HG02852 (cell line): ENCODE results near the gene C8G.

ENCODE experiments used
- ATAC-seq: cut with Tn5 transposase; IDR thresholded peaks from one replicate; pipeline ENCODE4 v1.9.1; 2021; ENCODE audit warnings: mild to moderate bottlenecking, moderate library complexity; ENCODE audit not compliant: unreplicated experiment

Gene C8G

DNA sequence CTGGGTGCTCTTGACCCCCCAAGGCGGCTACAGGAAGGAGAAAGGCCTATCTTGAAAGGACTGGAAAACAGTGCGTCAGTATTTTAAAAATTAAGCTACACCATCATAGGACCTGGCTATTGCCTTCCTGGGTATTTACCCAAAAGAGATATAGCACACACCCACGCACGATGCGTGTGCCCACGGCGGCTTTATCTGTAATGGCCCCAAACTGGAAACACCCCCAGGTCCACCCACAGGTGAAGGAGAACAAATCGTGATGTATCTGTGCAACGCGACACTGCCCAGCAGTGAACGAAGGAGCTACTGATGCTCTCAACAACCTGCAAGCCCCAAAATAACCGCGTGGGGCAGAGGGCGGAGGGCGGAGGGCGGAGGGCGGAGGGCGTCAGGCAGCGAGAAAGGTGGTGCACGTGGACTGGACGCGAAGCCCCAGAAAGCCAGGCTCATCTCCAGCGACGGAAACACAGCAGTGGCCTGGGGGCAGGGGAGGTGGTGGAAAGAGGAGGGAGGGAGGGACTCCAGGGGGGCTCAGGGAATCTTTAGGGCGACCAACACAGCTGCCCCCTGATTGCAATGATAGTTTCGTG lies 19.9 kb downstream of the C8G start:
- no peak for ATAC-seq

DNA sequence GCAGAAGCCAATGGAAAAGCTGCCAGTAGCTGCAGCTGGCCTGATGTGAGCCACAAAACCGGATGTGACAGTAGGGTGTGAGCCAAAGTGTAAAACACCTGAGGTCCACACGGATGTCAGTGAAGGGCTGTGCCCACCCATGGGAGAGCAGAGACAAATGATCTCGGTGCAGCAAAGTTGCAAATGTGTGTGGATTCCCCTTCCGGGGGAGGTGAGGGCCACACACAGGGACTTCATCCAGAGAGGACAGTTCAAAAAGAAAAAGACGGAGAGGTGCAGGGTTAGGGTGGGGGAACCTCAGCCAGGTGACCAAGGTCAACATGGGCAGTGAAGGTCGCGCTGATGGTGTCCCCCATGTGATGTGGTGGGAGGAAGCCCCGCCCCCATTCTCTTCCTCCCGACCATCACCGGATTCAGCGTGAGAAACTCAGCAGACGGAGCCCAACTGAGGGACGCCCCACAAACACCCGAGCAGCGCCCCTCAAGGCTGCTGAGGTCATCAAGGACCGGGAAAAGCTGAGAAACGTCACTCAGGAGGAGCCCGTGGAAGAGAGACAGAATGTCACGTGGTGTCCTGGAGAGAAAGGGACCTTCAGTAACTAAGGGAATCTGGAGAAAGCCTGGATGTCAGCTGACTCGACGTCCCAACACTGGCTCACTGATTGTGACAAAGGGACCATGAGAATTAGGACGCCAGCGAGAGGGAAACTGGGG lies 20.9 kb downstream of the C8G start:
- ATAC-seq: no peak

DNA sequence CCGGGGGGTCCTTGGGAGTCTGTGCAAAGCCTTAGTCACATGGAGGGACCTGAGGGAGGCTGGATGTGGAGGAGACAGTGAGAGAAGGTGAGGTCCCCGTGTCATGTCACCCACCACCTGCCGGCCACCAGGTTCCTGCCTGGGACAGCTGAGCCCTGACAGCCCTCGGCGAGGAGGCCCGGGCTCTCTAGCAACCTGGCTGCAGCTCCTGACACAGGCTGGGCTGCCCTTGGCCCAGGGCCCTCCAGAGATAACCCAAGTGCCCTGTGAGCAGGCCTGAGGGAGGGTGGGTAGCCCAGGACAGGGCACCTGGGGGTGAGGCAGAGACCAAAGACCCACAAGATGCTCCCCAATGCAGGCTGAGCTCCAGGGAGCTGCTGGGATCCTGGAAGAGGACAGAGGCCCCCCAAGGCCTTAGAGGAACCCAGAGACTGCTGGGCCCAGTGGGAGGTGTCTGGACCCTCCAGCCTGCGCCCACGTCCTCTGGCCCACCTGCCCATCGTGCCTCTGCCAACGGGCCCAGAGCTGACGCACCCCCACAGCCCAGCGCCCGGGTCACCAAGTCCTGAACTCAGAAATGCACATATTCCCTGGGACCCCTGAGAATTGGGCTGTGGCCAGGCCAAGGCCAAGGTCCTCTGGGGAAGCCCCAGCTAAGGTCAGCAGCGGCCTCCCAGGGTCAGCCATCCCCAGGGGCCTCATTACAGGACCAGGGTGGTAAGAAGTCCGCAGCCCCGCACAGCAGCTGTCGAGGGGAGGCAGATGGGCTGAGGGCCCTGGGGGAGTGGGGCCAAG lies 23.5 kb downstream of the C8G start:
- no peak for ATAC-seq

DNA sequence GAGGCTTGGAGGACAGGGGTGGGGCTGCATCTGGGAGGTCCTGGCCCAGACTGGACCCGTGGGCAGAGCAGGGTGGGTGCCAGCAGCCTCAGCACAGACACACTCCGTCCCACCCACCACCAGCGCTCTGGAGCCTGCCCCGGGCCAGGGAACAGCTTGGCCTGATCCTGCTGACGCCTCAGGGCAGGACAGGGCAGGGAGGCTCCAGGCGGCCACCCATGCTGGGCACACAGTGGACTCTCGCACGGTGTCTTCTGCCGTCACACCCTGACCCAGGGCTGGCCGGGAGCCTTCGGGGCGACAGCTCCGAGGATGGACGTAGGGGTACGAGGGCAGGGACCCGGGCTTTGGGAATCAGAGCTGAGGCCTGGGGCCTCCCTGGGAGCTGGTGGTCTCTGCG lies 24.1 kb downstream of the C8G start:
- ATAC-seq: no peak

DNA sequence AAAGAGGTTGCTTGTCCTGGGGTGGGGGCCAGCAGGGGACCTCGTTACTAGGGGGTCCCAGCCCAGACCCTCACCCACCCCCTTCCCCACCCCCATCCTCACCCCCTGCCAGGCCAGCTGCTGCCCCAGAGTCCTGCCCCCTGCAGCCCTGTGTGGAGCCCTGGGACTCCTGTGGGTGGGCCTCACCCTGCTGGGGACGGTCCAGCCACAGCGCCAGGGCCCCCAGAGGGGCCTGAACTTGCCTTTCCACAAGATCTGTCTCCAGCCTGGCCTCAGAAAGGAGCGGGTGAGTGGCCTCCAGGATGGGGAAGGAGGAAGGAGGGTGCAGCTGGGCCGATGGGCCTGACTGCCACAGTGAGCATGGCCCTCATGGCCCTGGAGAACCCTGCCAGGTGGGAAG lies 24.7 kb downstream of the C8G start:
- no peak for ATAC-seq

DNA sequence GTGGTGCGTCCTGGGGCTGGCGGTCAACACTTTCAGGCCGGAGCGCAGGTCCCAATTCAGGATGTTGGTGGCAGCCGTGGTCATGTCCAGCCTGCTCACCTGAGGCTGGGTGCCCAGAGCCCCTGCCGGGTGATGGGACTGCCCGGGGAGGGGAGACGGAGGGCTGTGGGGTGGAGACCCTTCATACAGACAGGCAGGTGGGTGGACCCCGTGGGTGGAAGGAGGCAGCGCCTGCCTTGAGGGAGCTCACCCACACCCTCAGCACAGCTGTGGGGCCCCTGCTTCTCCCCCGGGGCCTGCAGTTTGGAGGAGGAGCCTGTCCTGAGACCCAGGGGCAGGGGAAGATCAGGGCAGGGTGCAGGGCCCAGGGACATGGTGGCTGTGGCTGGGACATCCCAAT lies 25.3 kb downstream of the C8G start:
- no peak for ATAC-seq

DNA sequence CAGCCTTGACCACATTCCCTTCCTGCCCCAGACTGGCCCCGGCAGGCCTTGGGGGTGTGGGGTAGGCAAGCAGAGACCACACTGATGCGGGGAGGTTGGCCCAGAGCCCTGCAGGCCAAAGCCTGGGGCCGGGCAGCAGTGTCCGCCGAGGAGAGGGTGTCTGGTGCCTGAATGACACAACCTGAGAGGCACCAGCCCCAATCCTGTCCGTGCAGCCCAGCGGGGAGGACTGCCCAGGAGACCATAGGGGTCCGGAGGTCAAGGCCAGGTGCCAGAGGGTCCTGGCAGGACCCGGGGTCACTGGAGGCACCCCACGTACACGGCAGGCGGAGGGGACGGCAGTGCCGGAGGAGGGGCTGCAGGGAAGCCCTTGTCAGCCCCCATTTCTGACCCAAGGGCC lies 26.7 kb downstream of the C8G start:
- no peak for ATAC-seq

DNA sequence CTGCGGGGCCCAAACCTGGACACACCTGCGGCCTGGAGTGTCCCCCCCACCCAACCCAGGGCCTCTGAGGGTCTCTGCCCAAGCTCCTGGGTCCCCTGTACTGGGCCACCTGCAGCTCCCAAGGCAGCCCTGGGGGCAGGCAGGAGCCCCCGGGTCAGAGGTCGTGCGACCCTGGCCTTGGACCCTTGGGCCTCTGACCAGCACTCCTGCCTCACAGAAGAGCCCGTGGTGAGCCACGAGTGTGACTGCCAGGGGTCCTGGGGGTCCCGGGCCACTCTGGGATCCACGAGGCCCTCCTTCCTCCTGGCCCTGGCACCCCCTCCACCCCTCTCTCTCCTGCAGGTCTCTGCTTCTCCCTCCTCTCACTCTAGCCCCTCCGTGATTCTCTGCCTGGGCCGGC lies 27.3 kb downstream of the C8G start:
- ATAC-seq: no peak

DNA sequence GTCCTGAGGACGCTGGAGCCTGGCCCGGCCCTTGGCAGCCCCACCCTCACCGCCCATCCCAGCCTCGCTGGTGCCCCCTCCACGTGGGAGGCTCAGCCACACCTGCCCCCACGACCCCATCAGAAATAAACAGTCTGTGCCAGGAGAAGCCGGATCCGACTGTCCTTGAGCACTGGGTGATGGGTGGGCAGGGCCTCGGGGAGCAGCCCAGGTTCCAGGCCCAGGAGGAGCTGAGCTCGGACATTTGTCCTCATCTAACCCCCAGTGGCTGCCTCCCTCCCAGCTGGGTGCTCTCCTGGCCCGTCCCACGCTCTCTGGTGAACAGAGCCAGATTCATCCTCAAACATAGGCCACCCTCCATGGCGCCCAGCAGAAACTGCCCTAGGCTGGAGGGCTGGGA lies 27.7 kb downstream of the C8G start:
- no peak for ATAC-seq

DNA sequence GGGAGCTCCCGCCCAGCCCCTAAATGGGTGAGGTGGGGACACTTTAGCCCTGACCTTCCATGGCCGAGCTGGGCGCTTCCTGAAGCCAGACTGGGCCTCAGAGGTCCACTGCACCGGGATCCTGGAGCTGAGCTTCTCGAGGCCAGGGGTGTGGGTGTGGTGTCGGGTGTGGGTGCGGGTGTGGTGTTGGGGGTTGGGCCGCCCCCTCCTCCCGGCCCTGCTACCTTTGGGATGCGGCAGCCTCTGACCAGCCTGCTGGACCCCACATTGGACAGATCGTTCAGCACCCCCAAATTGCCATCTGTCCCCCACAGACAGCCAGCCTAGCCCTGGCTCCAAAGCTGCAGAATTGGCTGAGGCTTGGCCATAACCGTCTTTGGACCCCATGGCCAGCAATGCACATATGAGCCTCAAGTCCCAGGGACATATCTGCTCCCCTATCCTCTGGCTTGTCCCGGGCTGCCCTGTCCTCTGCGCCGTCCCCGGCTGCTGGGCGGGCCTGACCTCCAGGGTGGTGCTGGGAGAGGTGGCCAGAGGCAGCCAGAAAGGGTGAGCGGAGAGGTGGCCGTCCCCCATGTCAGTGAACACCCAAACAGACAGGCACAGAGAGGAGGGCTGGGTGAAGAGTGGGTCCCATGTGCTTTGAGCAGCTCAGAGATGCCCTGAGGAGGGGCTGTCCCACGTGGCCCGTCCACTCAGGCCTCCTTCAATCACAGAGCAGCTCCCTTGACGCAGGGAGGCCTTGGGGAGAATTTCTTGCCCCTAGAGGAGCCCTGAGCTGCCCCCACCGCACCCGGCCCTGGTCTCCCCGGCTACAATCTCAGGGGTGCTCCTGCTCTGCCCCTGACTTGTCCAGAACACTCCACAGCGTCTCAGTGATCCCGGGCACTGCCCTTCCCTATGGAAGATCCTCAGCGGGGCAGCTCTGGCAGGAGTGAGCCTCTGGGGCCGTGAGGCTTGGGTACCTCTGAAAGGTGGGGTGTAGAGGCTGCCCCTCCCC lies 28.9 kb downstream of the C8G start:
- no peak for ATAC-seq

DNA sequence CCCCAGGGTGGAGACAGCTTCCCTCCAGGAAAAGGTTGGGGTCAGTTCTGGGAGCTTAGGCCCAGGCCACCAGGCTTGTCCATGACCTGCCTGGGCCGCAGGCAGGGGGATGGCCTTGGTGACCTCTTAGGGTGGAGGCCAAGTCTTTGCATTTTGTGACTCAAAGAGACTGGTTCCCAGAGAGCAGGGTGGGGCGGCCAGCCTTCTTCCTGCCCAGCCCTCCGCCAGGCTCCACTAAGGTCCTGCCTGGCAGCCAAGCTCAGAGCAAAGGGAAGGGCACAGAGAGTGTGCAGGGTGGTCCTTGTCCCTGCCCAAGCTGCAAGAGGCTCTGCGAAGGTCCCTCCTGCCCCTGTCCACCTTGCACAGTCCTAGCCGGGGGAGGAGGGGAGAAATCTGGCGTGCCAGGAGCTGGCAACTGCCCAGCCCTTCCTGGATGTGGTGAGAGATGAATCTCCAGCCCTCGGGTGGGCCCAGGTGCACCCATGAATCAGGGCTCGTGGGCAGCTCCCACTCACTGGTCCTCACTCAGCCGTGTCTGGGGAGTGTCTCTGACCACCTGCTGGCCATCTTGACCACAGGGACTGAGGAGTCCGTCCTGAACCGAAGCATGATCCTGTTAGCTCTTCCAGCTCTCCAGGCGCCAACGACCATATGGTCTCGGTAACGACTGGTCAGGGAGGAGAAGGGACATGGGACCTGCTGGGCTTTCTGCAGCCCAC lies 29.9 kb downstream of the C8G start:
- ATAC-seq: no peak

DNA sequence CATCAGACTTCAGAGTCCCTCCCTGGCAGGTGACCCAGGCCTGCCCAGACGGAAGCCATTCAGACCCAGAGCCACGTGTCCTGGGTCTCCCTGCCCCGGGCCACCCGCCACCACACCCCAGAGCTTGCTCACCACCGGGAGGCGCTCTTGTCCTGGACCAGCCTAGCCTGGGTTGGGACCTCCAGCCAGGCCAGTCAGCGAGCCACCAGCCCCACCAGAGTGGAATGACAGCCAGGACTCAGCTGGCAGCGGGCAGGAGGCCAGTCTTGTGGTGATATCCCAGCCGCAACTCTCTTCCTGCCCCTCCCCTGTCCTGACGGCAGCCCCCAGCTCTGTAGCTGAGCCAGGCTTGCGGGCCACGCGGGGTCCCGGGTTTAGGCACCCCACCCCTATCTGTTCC lies 30.6 kb downstream of the C8G start:
- no peak for ATAC-seq

DNA sequence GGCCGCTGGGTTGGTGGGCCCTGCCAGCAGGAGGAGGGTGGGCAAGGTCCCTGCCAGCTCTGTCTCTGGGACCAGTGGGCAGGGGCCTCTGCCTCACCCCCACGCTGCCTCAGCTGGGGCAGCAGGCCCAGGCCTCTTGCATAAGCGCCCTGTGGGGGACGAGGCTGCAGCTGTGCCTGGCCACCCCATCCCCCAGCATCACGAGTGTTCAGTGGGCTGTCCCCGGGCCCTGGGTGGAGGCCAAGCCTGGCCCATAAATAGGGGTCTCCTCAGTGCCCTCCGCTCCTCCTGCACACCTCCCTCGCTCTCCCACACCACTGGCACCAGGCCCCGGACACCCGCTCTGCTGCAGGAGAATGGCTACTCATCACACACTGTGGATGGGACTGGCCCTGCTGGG lies 32.2 kb downstream of the C8G start, which contains the start of gene PTGDS:
Gene PTGDS, plus strand, starts transcription at position 282 of the 400 bp plus-strand sequence. Its CDS starts 75 bp downstream, at position 357.
- ATAC-seq: no peak

DNA sequence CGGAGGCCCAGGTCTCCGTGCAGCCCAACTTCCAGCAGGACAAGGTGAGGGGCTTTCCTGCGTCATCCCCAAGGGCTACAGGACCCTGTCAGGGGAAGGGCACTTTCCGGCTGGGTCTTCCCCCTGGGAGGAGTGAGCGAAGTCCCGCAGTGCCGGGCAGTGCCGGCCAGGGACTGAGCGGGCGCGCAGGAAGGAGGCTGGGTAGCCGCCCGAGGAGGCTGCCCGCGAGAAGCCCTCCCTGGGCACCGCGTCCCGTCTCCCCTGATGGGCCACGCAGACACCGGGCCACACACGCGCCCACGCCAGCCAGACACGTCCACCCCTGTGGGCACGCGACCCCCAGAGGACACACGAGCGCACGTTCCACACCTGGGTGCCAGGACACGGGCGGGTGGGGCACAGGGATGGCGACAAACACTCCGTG lies 32.6 kb downstream of the C8G start:
- ATAC-seq: no peak

DNA sequence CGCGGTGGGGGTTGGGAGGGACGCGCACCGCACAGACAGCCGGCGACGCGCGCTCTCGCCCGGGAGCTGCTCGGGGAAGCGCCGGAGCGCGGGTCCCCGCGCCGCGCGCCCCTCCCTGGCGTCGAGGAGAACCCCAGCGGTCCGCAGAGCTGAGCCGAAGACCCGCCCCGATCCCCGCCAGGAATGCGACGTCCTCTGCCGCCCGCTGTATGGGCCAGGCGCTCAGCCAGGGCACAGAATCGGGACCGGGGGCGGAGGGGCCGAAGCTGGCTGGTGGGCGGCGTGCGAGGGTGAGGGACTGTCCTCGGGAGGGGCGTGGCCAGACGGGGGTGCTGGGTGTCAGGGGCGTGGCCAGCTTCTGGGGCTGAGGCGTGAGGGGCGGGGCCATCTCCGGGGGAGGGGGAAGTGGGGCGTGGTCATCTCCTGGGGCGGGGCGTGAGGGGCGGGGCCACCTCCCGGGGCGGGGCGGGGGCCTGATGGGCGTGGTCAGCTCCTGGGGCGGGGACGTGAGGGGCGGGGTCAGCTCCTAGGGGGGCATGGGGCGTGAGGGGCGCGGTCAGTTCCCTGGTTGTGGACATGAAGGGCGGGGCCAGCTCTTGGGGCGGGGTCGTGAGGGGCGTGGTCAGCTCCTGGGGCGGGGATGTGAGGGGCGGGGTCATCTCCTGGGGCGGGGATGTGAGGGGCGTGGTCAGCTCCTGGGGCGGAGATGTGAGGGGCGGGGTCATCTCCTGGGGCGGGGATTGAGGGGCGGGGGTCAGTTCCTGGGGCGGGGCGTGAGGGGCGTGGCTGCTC lies 33.2 kb downstream of the C8G start:
- no peak for ATAC-seq

DNA sequence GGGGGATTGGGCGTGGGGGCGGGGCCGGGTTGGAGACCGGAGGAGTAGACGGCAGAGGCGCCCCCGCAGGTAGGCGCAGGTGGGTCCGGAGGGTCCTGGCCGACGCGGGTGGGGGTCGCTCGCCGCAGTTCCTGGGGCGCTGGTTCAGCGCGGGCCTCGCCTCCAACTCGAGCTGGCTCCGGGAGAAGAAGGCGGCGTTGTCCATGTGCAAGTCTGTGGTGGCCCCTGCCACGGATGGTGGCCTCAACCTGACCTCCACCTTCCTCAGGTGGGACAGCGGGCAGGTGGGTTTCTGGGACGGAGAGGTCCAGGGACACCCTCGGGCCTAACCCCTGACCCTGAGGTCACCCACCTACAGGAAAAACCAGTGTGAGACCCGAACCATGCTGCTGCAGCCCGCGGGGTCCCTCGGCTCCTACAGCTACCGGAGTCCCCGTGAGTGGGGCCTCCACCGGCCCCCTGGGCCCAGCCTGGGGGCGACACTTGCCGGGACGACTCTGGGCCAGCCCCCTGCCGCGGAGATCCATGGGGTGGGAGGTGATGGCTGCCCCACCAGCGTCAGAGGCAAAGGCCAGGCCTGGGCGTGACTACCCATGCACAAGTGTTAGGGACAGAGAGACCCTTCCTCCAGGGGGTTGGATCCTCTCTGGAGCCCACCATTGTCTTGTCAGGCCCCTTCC lies 34.0 kb downstream of the C8G start:
- ATAC-seq: no peak

DNA sequence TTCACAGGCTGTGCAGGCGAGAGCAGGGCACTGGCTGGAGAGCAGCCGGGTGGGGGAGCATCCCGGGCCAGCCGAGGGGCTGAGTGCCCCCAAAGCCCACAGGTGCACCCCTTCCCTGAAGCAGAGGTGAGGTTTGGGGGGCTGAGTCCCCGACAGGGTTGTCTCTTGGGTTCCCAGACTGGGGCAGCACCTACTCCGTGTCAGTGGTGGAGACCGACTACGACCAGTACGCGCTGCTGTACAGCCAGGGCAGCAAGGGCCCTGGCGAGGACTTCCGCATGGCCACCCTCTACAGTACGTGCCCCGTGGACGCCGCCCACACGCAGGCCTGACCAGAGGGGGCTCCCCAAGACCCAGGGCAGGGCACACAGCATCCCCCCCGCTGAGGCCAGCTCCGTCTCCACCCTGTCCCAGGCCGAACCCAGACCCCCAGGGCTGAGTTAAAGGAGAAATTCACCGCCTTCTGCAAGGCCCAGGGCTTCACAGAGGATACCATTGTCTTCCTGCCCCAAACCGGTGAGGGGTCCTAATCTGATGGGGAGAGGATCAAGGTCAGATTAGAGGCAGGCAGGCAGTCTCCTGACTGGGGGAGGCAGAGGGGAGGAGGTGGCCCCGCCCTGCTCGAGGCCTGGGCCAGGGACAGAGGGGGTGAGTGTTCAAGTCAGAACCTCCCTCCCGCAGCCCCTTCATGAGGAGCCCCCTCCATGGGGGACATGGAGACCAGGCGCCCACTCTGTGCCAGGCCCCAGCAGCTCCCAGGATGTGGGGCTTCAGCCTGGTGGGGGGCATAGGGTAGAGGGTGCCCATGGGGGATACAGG lies 34.9 kb downstream of the C8G start:
- no peak for ATAC-seq
